Activated T-helper 17 cell treated with anti-CD3 and anti-CD28 coated beads, Interleukin-2, amount 50 U/mL, for 72 hours (primary cell): Measurements from ENCODE around the gene CHMP5. TPM values are rescaled to one million over a fixed set of nuclear protein-coding genes. Genes with fewer than 3 reads are reported as not detected.

Experiments
- ATAC-seq: fragments of 150-1000 bp; cut with Tn5 transposase; replicated peaks from 2 replicates; pipeline ENCODE4 v1.10.0; 2021; ENCODE audit warnings: mild to moderate bottlenecking, moderate library complexity
- H3K27ac Mint-ChIP-seq: one replicate; pipeline ENCODE4 v1.8.0; 2022; ENCODE audit warnings: mixed read lengths
- H3K27me3 Mint-ChIP-seq: one replicate; pipeline ENCODE4 v1.8.0; 2022; ENCODE audit warnings: mixed read lengths
- H3K36me3 Mint-ChIP-seq: one replicate; pipeline ENCODE4 v1.8.0; 2022; ENCODE audit warnings: low read depth, mild to moderate bottlenecking, mixed read lengths
- H3K4me1 Mint-ChIP-seq: one replicate; pipeline ENCODE4 v1.8.0; 2022; ENCODE audit warnings: mixed read lengths
- H3K4me3 Mint-ChIP-seq: one replicate; pipeline ENCODE4 v1.8.0; 2022; ENCODE audit warnings: mild to moderate bottlenecking, mixed read lengths
- H3K9me3 Mint-ChIP-seq: one replicate; pipeline ENCODE4 v1.8.0; 2022; ENCODE audit warnings: mixed read lengths
- total RNA-seq, 2 donors: library from RNA; stranded (reverse); gene quantifications; one replicate each; pipeline ENCODE4 v1.2.3, GENCODE V29; 2022

Gene CHMP5
- total RNA-seq = 10 to 100 TPM; 54.7 to 70.0 TPM

DNA sequence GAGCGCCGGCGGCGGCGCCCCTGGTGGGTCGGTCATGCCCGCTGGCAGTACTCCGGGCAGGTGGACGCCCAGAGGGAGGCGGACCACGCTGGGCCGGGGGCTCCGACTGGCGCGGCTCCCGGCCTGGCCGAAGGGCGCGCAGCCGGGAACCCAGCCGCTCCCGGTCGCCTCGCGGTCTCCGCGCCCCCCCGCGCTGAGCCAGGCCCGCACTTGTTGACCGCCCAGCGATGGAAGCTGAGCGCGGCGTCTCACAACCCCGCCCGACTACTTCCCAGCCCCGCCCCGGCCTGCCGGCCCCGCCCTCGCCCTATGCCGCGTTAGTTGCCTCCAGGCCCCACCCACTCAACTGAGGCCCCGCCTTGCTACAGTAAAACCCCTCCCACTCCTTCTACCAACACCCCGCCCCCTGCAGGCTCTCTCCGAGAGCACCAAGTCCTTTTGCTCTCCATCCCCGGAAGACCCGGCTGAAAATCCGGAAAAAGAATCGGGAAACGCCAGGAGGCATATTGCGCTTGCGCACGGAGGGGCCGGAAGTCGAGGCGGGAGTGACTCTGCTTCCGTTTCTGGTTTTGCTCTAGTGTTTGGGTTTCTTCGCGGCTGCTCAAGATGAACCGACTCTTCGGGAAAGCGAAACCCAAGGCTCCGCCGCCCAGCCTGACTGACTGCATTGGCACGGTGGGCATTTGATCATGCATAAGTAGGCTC, at the start of gene CHMP5, which contains the start of gene BAG1:
TSS of gene CHMP5 (plus strand) at position 577 of the 705 bp plus-strand sequence. CDS start at position 607, 30 bp downstream.
TSS of gene BAG1 (minus strand) at position 236 of the 705 bp plus-strand sequence.
- Mint-ChIP-seq H3K4me1 (peaks cover 27% of the 10 kb centered on the region), H3K9me3 (no peaks in the 10 kb centered on the region), H3K36me3 (peaks cover 96% of the 10 kb centered on the region), H3K4me3 (peak within 1 kb of the TSS; percentile 89), H3K27ac (peak within 1 kb of the TSS; percentile 65), H3K27me3 (no peaks in the 10 kb centered on the region)
- ATAC-seq = peak; percentile 88

GRCh38 chr9:33220681-33221567, 43.9 kb upstream of the CHMP5 start:
- no peak for ATAC-seq
- Mint-ChIP-seq H3K4me1 (peaks cover 8% of the 10 kb centered on the region), H3K4me3 (no peak overlapping the region), H3K27ac (no peak overlapping the region), H3K9me3 (no peaks in the 10 kb centered on the region), H3K27me3 (peaks cover 3% of the 10 kb centered on the region), H3K36me3 (no peaks in the 10 kb centered on the region)

DNA sequence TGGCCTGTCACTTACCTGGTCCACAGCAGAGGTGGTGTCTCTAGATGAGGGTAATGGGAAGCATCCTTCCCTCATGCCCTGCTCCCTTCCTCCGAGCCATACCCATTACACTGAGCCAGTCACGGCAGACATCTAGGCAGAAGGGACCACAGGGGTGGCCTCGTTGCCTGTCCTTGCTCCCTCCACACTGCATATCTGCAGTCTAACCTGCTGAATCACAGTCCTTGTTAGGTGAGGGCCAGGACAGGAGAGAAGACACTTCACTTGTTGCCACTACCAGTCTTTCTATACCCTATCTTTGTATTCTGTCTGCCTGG, 43.3 kb upstream of the CHMP5 start:
- Mint-ChIP-seq H3K4me1 (peaks cover 9% of the 10 kb centered on the region), H3K36me3 (no peaks in the 10 kb centered on the region), H3K27me3 (peaks cover 3% of the 10 kb centered on the region), H3K27ac (no peak overlapping the region), H3K9me3 (no peaks in the 10 kb centered on the region), H3K4me3 (no peak overlapping the region)
- no peak for ATAC-seq

GRCh38 chr9:33222031-33222430, 42.8 kb upstream of the CHMP5 start:
- Mint-ChIP-seq H3K9me3 (no peaks in the 10 kb centered on the region), H3K36me3 (no peaks in the 10 kb centered on the region), H3K27me3 (peaks cover 3% of the 10 kb centered on the region), H3K27ac (no peak overlapping the region), H3K4me3 (no peak overlapping the region), H3K4me1 (peaks cover 9% of the 10 kb centered on the region)
- ATAC-seq = no peak

- Mint-ChIP-seq H3K36me3 (no peaks in the 10 kb centered on the region), H3K4me1 (peaks cover 9% of the 10 kb centered on the region), H3K4me3 (no peak overlapping the region), H3K27me3 (peaks cover 3% of the 10 kb centered on the region), H3K9me3 (no peaks in the 10 kb centered on the region), H3K27ac (no peak overlapping the region)
- no peak for ATAC-seq
These were observed 41.2 kb upstream of the CHMP5 start for GRCh38 chr9:33223696-33224095.

DNA sequence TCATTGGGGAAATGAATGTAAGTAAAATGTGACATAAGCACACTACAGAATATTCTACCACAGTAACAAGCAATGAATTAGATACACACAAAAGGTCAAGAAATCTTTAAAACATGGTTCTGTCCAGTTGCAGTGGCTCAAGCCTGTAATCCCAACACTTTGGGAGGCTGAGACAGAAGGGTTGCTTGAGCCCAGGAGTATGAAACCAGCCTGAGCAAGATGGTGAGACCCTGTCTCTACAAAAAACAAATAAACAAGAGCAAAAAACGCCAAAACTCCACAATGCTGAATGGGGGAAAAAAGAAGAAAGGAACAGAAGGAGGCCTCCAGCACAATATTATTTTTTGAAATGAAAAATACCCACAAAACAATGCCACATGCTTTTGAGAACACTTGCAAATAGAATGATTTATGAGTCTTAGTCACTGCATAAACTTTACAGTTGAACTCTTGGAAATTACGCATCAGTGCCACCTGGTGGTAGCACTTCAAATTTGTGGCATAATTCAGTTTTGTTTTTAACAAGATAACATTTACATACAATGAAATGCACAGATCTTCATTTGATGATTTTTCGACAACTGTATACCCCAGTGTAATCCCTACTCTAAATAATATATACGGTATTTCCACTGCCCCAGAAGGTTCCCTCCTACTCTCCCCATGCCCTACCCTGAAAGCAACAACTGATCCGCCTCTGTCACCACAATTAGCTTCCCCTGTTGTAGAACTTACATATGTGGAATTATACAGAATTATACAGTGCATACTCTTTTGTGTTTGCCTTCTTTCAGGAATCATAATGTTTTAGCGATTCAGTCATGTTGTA, 39.3 kb upstream of the CHMP5 start:
- peak overlapping the region; percentile 39 for H3K27ac Mint-ChIP-seq
- no peak overlapping the region for H3K4me3 Mint-ChIP-seq
- H3K27me3 Mint-ChIP-seq = peaks cover 3% of the 10 kb centered on the region
- H3K4me1 Mint-ChIP-seq = peaks cover 9% of the 10 kb centered on the region
- H3K36me3 Mint-ChIP-seq = no peaks in the 10 kb centered on the region
- ATAC-seq = peak; percentile 73
- H3K9me3 Mint-ChIP-seq = no peaks in the 10 kb centered on the region

DNA sequence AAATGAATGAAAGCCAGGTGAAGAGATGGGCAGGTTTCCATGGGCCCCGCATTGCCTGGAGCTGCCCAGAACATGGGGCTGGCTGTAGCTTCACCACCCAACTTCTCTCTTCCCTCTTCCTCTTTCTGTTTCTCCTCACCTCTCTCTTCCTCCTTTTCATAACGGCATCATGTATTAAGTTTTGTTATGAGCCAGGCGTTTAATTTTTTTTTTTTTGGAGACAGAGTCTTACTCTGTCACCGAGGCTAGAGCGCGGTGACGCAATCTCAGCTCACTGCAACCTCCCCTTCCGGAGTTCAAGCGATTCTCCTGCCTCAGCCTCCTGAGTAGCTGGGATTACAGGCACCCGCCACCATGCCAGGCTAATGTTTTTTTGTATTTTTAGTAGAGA, 37.8 kb upstream of the CHMP5 start:
- no peaks in the 10 kb centered on the region for H3K9me3 Mint-ChIP-seq
- peaks cover 3% of the 10 kb centered on the region for H3K27me3 Mint-ChIP-seq
- H3K4me1 Mint-ChIP-seq = peaks cover 9% of the 10 kb centered on the region
- H3K36me3 Mint-ChIP-seq = no peaks in the 10 kb centered on the region
- H3K4me3 Mint-ChIP-seq = no peak overlapping the region
- ATAC-seq = no peak
- H3K27ac Mint-ChIP-seq = no peak overlapping the region

GRCh38 chr9:33227741-33228140, 37.1 kb upstream of the CHMP5 start:
- ATAC-seq = no peak
- Mint-ChIP-seq H3K4me3 (no peak overlapping the region), H3K9me3 (no peaks in the 10 kb centered on the region), H3K36me3 (no peaks in the 10 kb centered on the region), H3K27me3 (peaks cover 2% of the 10 kb centered on the region), H3K27ac (no peak overlapping the region), H3K4me1 (peaks cover 9% of the 10 kb centered on the region)

DNA sequence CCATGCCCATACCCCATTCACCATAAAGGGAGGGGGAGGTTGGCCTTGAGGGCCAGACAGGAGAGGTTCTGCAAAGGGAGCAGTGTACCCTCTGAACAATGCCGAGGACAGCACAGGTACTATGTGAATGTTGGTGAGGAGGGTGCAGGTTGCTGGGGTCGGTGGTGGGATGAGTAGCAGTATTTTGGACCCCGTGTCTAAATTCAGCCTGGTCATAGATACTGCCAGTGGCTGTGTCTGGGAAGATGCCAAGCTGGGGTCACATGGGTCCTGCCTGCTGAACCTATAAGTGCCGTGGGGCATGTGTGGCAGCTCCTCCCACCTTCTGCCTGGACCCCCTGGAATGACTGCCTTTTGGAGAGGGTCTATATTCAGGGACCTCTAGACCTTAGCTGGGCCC, 36.2 kb upstream of the CHMP5 start:
- Mint-ChIP-seq H3K4me3 (no peak overlapping the region), H3K36me3 (no peaks in the 10 kb centered on the region), H3K4me1 (peaks cover 9% of the 10 kb centered on the region), H3K27me3 (no peaks in the 10 kb centered on the region), H3K9me3 (no peaks in the 10 kb centered on the region), H3K27ac (no peak overlapping the region)
- ATAC-seq = no peak

DNA sequence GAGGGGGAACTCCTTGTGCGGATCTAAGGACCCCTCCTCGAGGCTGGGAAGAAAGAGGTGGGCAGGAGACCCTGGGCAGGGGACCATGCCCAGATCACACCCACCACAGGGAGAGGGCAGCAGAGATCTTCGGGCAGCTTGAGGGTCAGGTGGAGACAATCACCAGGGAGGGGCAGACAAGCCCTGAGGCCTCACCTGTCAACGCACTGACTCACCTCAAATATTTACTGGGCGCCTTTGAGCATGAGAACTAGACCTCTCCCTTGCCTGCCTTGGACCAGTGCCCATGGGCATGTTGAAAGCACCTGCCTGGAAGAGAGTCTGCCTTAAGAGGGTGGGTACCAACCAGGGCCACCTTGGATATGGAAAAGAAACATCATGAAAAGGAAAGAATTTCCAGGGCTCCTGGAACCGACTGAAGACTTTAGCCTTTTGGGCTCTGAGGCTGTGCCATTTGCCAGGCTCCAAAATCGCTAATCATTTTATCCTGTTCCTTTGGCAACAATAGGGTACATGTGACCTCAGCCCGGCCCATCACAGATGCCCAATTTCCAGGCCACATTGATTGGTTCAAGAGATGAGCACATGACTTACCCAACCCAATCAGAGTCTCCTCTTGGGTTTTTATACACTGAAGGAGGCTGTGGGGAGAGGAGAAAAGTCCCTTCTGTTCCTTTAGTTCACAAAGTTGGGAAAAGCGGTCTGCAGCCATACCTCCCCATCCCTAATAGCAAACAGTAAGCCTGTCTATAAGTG, 35.3 kb upstream of the CHMP5 start:
- Mint-ChIP-seq H3K4me1 (peaks cover 9% of the 10 kb centered on the region), H3K36me3 (no peaks in the 10 kb centered on the region), H3K27ac (no peak overlapping the region), H3K4me3 (no peak overlapping the region), H3K27me3 (no peaks in the 10 kb centered on the region), H3K9me3 (no peaks in the 10 kb centered on the region)
- peak; percentile 51 for ATAC-seq

DNA sequence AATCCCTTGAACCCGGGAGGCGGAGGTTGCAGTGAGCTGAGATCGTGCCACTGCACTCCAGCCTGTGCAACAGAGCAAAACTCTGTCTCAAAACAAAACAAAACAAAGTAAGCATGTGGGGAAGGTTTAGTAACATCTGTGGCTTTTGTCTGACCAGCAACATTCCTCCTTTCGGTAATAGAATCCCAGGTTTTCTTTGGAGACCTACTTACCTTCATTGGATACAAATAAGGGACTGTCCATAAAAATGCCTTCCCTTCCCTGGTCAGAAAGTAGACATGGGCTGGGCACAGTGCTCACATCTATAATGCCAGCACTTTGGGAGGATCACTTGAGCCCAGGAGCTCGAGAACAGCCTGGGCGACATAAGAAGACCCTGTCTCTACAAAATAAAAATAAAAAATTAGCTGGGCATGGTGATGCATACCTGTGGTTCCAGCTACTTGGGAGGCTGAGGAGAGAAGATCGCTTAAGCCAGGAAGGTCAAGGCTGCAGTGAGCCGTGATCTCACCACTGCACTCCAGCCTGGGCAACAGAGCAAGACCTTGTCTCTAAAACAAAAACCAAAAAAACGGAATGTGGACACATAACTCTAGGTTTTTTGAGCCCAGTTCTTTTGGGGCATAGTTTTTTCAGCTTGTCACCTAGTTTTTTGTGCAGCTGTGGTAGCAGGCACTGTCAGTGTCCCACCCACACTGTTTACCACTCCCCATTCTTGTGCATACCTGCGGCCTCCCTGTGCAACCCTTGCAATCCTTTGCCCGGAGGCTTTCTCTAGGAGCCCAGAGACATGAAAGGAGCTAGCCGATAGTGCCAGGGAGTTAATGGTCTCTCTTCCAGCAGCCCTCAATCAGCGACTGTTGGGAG, 33.9 kb upstream of the CHMP5 start:
- H3K9me3 Mint-ChIP-seq = no peaks in the 10 kb centered on the region
- peaks cover 5% of the 10 kb centered on the region for H3K27me3 Mint-ChIP-seq
- H3K27ac Mint-ChIP-seq = no peak overlapping the region
- ATAC-seq = no peak
- H3K36me3 Mint-ChIP-seq = no peaks in the 10 kb centered on the region
- no peak overlapping the region for H3K4me3 Mint-ChIP-seq
- peaks cover under 1% of the 10 kb centered on the region for H3K4me1 Mint-ChIP-seq

- H3K9me3 Mint-ChIP-seq = no peaks in the 10 kb centered on the region
- H3K4me1 Mint-ChIP-seq = no peaks in the 10 kb centered on the region
- ATAC-seq = no peak
- no peaks in the 10 kb centered on the region for H3K36me3 Mint-ChIP-seq
- peaks cover 6% of the 10 kb centered on the region for H3K27me3 Mint-ChIP-seq
- H3K4me3 Mint-ChIP-seq = no peak overlapping the region
- H3K27ac Mint-ChIP-seq = no peak overlapping the region
These were observed 33.3 kb upstream of the CHMP5 start for GRCh38 chr9:33231623-33231942.

- H3K36me3 Mint-ChIP-seq = no peaks in the 10 kb centered on the region
- H3K27ac Mint-ChIP-seq = no peak overlapping the region
- ATAC-seq = no peak
These were observed 32.0 kb upstream of the CHMP5 start for GRCh38 chr9:33232815-33233214.

More at GRCh38 chr9:33232815-33233214, 32.0 kb upstream of the CHMP5 start:
- no peaks in the 10 kb centered on the region for H3K9me3 Mint-ChIP-seq
- H3K4me3 Mint-ChIP-seq = no peak overlapping the region
- H3K4me1 Mint-ChIP-seq = no peaks in the 10 kb centered on the region
- peaks cover 6% of the 10 kb centered on the region for H3K27me3 Mint-ChIP-seq
